ENCODE data around the gene VPREB3. TPM values are rescaled to one million over a fixed set of nuclear protein-coding genes. Genes with fewer than 3 reads are reported as not detected.

VPREB3 gene
- total RNA-seq, 1 donor from 2014 or later, result not detected

GRCh38 chr22:23716811-23717801 is 37.1 kb downstream of the VPREB3 start:
- Histone ChIP-seq H2AFZ (replicated peaks) (peak overlapping the region; percentile 98), H3K9me3 (ENCODE audit: low read depth) (no peaks in the 10 kb centered on the region), H3K4me1 (no peaks in the 10 kb centered on the region), H3K4me3 (peak overlapping the region; percentile 81), H3K27me3 (no peaks in the 10 kb centered on the region), H3K9ac (peak overlapping the region; percentile 39), H3F3A (ENCODE audit: low read depth) (no peaks in the 10 kb centered on the region), H3K27ac (no peak overlapping the region), H3K36me3 (no peaks in the 10 kb centered on the region), H3K4me2 (peak overlapping the region; percentile 84), H4K20me1 (ENCODE audit: low read depth) (no peaks in the 10 kb centered on the region), H3K79me2 (ENCODE audit: low read depth) (peaks cover 17% of the 10 kb centered on the region)
- Mint-ChIP-seq H3K4me1 (peaks cover 4% of the 10 kb centered on the region), H3K27me3 (ENCODE audit: insufficient read depth, low read depth) (peaks cover 2% of the 10 kb centered on the region), H3K27ac (peak overlapping the region; percentile 81), H3K36me3 (peaks cover 8% of the 10 kb centered on the region), H3K9me3 (no peaks in the 10 kb centered on the region), H3K4me3 (peak overlapping the region; percentile 86)
- TF ChIP-seq EZH2phosphoT487 (IDR thresholded peaks at IDR 0.05), result peak; percentile 39
- no peak for TF ChIP-seq EZH2 (IDR thresholded peaks at IDR 0.05)
- TF ChIP-seq CTCF (IDR thresholded peaks at IDR 0.05), result no peak
- DNase-seq (ENCODE audit: low spot score), result peak; percentile 96

GRCh38 chr22:23715806-23716375 is 38.3 kb downstream of the VPREB3 start:
- Histone ChIP-seq H3K4me3 (peak overlapping the region; percentile 81), H3K9ac (no peak overlapping the region), H3F3A (ENCODE audit: low read depth) (no peaks in the 10 kb centered on the region), H3K27ac (no peak overlapping the region), H3K9me3 (ENCODE audit: low read depth) (no peaks in the 10 kb centered on the region), H3K27me3 (no peaks in the 10 kb centered on the region), H3K4me2 (peak overlapping the region; percentile 84), H3K4me1 (no peaks in the 10 kb centered on the region), H3K79me2 (ENCODE audit: low read depth) (peaks cover 17% of the 10 kb centered on the region), H4K20me1 (ENCODE audit: low read depth) (no peaks in the 10 kb centered on the region), H2AFZ (replicated peaks) (no peak overlapping the region), H3K36me3 (no peaks in the 10 kb centered on the region)
- Mint-ChIP-seq H3K36me3 (peaks cover 13% of the 10 kb centered on the region), H3K4me1 (peaks cover 4% of the 10 kb centered on the region), H3K9me3 (no peaks in the 10 kb centered on the region), H3K27ac (no peak overlapping the region), H3K27me3 (ENCODE audit: insufficient read depth, low read depth) (no peaks in the 10 kb centered on the region), H3K4me3 (peak overlapping the region; percentile 86)
- TF ChIP-seq EZH2 (IDR thresholded peaks at IDR 0.05), result no peak
- no peak for TF ChIP-seq CTCF (IDR thresholded peaks at IDR 0.05)
- TF ChIP-seq EZH2phosphoT487 (IDR thresholded peaks at IDR 0.05), result no peak
- DNase-seq (ENCODE audit: low spot score), result no peak

GRCh38 chr22:23714596-23715578 is 39.3 kb downstream of the VPREB3 start:
- no peak for DNase-seq (ENCODE audit: low spot score)
- Histone ChIP-seq H2AFZ (replicated peaks) (no peak overlapping the region), H3K27me3 (no peaks in the 10 kb centered on the region), H3K4me3 (no peak overlapping the region), H4K20me1 (ENCODE audit: low read depth) (no peaks in the 10 kb centered on the region), H3K36me3 (no peaks in the 10 kb centered on the region), H3F3A (ENCODE audit: low read depth) (no peaks in the 10 kb centered on the region), H3K4me1 (no peaks in the 10 kb centered on the region), H3K9ac (no peak overlapping the region), H3K27ac (no peak overlapping the region), H3K9me3 (ENCODE audit: low read depth) (no peaks in the 10 kb centered on the region), H3K4me2 (no peak overlapping the region), H3K79me2 (ENCODE audit: low read depth) (peaks cover 17% of the 10 kb centered on the region)
- peaks cover 21% of the 10 kb centered on the region for H3K36me3 Mint-ChIP-seq
- H3K4me3 Mint-ChIP-seq, result peak overlapping the region; percentile 76
- H3K4me1 Mint-ChIP-seq, result peaks cover 4% of the 10 kb centered on the region
- H3K27ac Mint-ChIP-seq, result no peak overlapping the region
- H3K27me3 Mint-ChIP-seq (ENCODE audit: insufficient read depth, low read depth), result no peaks in the 10 kb centered on the region
- no peaks in the 10 kb centered on the region for H3K9me3 Mint-ChIP-seq
- TF ChIP-seq EZH2phosphoT487 (IDR thresholded peaks at IDR 0.05), result no peak
- no peak for TF ChIP-seq CTCF (IDR thresholded peaks at IDR 0.05)
- no peak for TF ChIP-seq EZH2 (IDR thresholded peaks at IDR 0.05)
